ENCODE data around the gene EFR3B. TPM values are rescaled to one million over a fixed set of nuclear protein-coding genes. Genes with fewer than 3 reads are reported as not detected.

EFR3B gene
- total and polyA plus RNA-seq, 2 experiments from 2014 or later = 9.0 to 10.0 TPM

DNA sequence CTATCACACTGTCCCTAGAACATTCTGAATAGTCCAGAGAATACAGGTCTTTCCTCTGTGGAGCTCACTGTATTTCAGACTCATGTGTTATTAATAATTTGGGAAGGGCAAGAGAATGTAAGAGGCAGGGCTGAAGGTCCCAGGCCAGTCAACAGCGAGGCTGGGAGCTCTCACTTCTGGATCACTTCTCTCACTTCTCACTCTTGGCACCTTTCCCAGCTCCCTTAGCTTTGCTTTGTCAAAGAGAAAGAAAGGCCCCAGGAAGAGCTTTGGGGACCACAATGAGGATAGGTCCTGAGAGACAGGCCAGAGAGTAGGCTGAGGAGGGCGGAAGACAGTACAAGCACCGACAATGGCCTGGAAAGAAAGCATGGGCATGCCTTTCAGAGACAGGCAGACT is 11.2 kb downstream of the EFR3B start:
- TF ChIP-seq CTCF (IDR thresholded peaks at IDR 0.05; ENCODE audit: low read depth, low read length) = no peak
- H3K4me1 ChIP-seq (ENCODE audit: low read depth) = peaks cover 9% of the 10 kb centered on the region
- H3K27ac ChIP-seq = no peak overlapping the region
- no peaks in the 10 kb centered on the region for H3K36me3 ChIP-seq
- no peaks in the 10 kb centered on the region for H3K27me3 ChIP-seq
- H3K9me3 ChIP-seq (ENCODE audit: low read depth) = no peaks in the 10 kb centered on the region
- peak; percentile 27 to 30 for DNase-seq (ENCODE audit: low read depth in 1 of 2, low spot score in 1 of 2)
- H3K4me3 ChIP-seq = no peak overlapping the region

- Histone ChIP-seq H3K4me3 (no peak overlapping the region), H3K27ac (no peak overlapping the region), H3K36me3 (no peaks in the 10 kb centered on the region), H3K9me3 (ENCODE audit: low read depth) (no peaks in the 10 kb centered on the region), H3K4me1 (ENCODE audit: low read depth) (peaks cover 9% of the 10 kb centered on the region), H3K27me3 (no peaks in the 10 kb centered on the region)
- no peak for TF ChIP-seq CTCF (IDR thresholded peaks at IDR 0.05; ENCODE audit: low read depth, low read length)
- DNase-seq (ENCODE audit: low read depth in 1 of 2, low spot score in 1 of 2) = peak in 1 of 2 donors; percentile 33
Observed at GRCh38 chr2:25054720-25055119, 12.8 kb downstream of the EFR3B start.

DNA sequence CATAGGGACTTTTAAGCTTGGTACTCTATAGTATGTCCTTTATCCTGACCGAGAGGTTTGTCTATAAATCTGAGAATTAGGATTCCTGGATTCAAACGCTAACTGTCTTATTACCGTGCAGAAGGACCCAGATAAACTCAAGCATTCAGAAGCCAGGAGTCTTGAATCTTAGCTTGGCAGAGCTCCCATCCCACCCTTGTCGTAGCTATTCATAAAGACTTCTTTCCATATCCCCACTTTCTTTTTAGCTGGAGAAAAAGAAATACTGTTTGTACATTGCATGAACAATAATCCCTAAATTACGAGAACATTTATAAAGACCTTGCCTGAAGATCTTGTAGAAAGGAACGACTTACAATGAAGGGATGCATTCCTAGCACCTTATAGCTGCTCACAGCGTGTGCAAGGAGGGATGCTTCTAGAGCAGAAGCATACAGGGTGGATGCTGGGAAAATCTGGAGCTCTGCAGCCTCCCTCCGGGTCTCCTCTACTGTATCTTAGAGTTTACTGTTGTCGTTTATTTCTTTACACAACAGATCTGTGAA is 13.6 kb downstream of the EFR3B start:
- H3K27ac ChIP-seq = no peak overlapping the region
- no peaks in the 10 kb centered on the region for H3K27me3 ChIP-seq
- no peak overlapping the region for H3K4me3 ChIP-seq
- DNase-seq (ENCODE audit: low read depth in 1 of 2, low spot score in 1 of 2) = no peak
- no peaks in the 10 kb centered on the region for H3K36me3 ChIP-seq
- TF ChIP-seq CTCF (IDR thresholded peaks at IDR 0.05; ENCODE audit: low read depth, low read length) = no peak
- no peaks in the 10 kb centered on the region for H3K9me3 ChIP-seq (ENCODE audit: low read depth)
- H3K4me1 ChIP-seq (ENCODE audit: low read depth) = peaks cover 9% of the 10 kb centered on the region

DNA sequence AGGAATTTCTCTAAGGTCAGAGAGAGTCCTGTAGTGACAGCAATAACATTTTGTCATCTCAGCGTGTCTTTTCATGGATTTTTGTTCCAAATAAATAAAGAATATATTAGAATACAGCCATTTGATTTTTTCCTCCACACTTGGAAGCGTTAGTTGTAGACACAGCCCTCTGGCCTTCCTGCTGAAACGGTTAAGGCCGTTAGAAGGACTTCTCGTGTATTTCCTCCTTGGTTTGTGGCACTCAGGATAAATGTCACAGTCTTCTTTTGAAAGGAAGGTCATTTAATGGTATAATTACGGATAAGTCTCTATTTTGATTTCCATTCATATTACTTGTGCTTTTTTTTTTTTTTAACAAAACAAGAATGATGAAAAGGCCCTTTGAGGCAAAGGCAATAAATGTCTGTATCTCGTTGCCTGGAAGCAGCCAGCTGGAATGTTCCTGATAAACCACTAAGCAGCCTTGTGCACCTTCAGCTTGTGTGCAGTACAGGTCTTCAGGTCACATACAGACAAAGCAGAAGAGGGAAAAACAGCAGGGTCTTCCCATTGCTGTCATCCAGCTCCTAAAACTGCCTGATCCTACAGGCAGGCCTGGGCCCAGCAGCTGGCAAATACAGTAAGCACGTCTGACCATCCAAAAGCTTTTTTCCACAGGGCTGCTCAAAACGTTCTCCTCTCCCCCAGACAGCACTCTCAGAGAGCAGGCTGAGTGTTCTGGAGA is 14.4 kb downstream of the EFR3B start:
- Histone ChIP-seq H3K27ac (peak overlapping the region; percentile 60), H3K36me3 (no peaks in the 10 kb centered on the region), H3K27me3 (no peaks in the 10 kb centered on the region), H3K4me3 (no peak overlapping the region), H3K9me3 (ENCODE audit: low read depth) (no peaks in the 10 kb centered on the region), H3K4me1 (ENCODE audit: low read depth) (peaks cover 9% of the 10 kb centered on the region)
- no peak for TF ChIP-seq CTCF (IDR thresholded peaks at IDR 0.05; ENCODE audit: low read depth, low read length)
- no peak for DNase-seq (ENCODE audit: low read depth in 1 of 2, low spot score in 1 of 2)

- no peaks in the 10 kb centered on the region for H3K36me3 ChIP-seq
- no peak for DNase-seq (ENCODE audit: low read depth in 1 of 2, low spot score in 1 of 2)
- no peak overlapping the region for H3K4me3 ChIP-seq
- H3K27ac ChIP-seq = no peak overlapping the region
- TF ChIP-seq CTCF (IDR thresholded peaks at IDR 0.05; ENCODE audit: low read depth, low read length) = no peak
- no peaks in the 10 kb centered on the region for H3K4me1 ChIP-seq (ENCODE audit: low read depth)
- H3K27me3 ChIP-seq = no peaks in the 10 kb centered on the region
- no peaks in the 10 kb centered on the region for H3K9me3 ChIP-seq (ENCODE audit: low read depth)
Observed at GRCh38 chr2:25062511-25062917, 20.6 kb downstream of the EFR3B start.

All from cardiac muscle cell (in vitro differentiated cells and primary cell).